ENCODE data around the gene LCN9.

- TF ChIP-seq CTCF (IDR thresholded peaks at IDR 0.05; ENCODE audit: low read length) (no peak), EZH2 (optimal IDR thresholded peaks at IDR 0.05; ENCODE audit: low read depth, low read length) (no peak)
Measured at GRCh38 chr9:135655317-135655716, 7.8 kb upstream of the LCN9 start.

Measured in MM.1S (cell line).